HEK293 (cell line): ENCODE results near the gene NPIPA2.
"Not testable (repeated sequence)": the region's sequence is repeated elsewhere in the genome, so short reads cannot be mapped to it uniquely, and the experiment has no call there.

Experiments
- CTCF ChIA-PET: fragments of 350-600 bp; formaldehyde crosslinking; extraction: SDS; loops from one replicate; lab custom pipeline; 2021; ENCODE audit warnings: antibody characterized with exemption; lab: Yijun Ruan, JAX
- POLR2A ChIA-PET: fragments of 300-600 bp; formaldehyde crosslinking; extraction: SDS; loops from one replicate; lab custom pipeline; 2020; ENCODE audit warnings: antibody characterized with exemption, inconsistent platforms; lab: Yijun Ruan, JAX
- H3K27ac ChIP-seq: fragments of 200-500 bp; sonication (Bioruptor generic); 2 replicates; pipeline ENCODE4 v1.5.1; 2014; ENCODE audit warnings: low read depth, low read length, control low read depth, inconsistent platforms; ENCODE audit errors: extremely low read depth
- H3K36me3 ChIP-seq, 2 experiments: fragments of 200-500 bp in 1 of 2; sonication (Bioruptor generic) in 1 of 2; 1 replicate in 1 of 2; 2 replicates in 1 of 2; pipeline ENCODE4 v1.5.1; 2014 to 2017; ENCODE audit warnings: inconsistent platforms in 2 of 2, low read length in 2 of 2; ENCODE audit not compliant: control insufficient read depth in 2 of 2, insufficient read depth in 1 of 2
- H3K4me1 ChIP-seq: fragments of 200-500 bp; sonication (Bioruptor generic); 2 replicates; pipeline ENCODE4 v1.5.1; 2014; ENCODE audit warnings: mild to moderate bottlenecking, low read length, inconsistent platforms; ENCODE audit not compliant: control insufficient read depth, insufficient read depth
- H3K4me3 ChIP-seq: 2 replicates; pipeline ENCODE4 v1.5.1; 2011; ENCODE audit warnings: low read depth, mild to moderate bottlenecking, control low read depth, low read length, moderate library complexity
- H3K9me3 ChIP-seq: fragments of 200-500 bp; sonication (Bioruptor generic); 2 replicates; pipeline ENCODE4 v1.5.1; 2014; ENCODE audit warnings: low read depth, low read length, inconsistent platforms; ENCODE audit not compliant: control insufficient read depth, insufficient read depth
- ZBTB8A ChIP-seq: fragments of 450-650 bp; formaldehyde crosslinking; IDR thresholded peaks from 2 replicates; pipeline ENCODE4 v1.5.1; 2016; ENCODE audit warnings: missing biosample characterization, missing genetic modification characterization
- ZNF140 ChIP-seq: fragments of 450-650 bp; formaldehyde crosslinking; IDR thresholded peaks from 2 replicates; pipeline ENCODE4 v1.5.1; 2016; ENCODE audit warnings: missing biosample characterization, missing genetic modification characterization
- ZNF394 ChIP-seq: fragments of 450-650 bp; formaldehyde crosslinking; IDR thresholded peaks from 2 replicates; pipeline ENCODE4 v1.5.1; 2016; ENCODE audit warnings: missing biosample characterization, missing genetic modification characterization, mild to moderate bottlenecking, moderate library complexity, borderline replicate concordance
- ZNF426 ChIP-seq: fragments of 450-650 bp; formaldehyde crosslinking; IDR thresholded peaks from 2 replicates; pipeline ENCODE4 v1.5.1; 2017; ENCODE audit warnings: missing biosample characterization, missing genetic modification characterization, mild to moderate bottlenecking, inconsistent platforms, moderate library complexity
- ZNF510 ChIP-seq: fragments of 450-650 bp; formaldehyde crosslinking; IDR thresholded peaks from 2 replicates; pipeline ENCODE4 v1.5.1; 2018; ENCODE audit warnings: mild to moderate bottlenecking, missing genetic modification characterization, missing biosample characterization; ENCODE audit not compliant: insufficient replicate concordance
- ZNF623 ChIP-seq: fragments of 450-650 bp; formaldehyde crosslinking; IDR thresholded peaks from 2 replicates; pipeline ENCODE4 v1.5.1; 2016; ENCODE audit warnings: missing biosample characterization, missing genetic modification characterization
- ZNF654 ChIP-seq: fragments of 450-650 bp; formaldehyde crosslinking; IDR thresholded peaks from 2 replicates; pipeline ENCODE4 v1.5.1; 2016; ENCODE audit warnings: low read depth, missing biosample characterization, missing genetic modification characterization
- ZNF664 ChIP-seq: fragments of 450-650 bp; formaldehyde crosslinking; IDR thresholded peaks from 2 replicates; pipeline ENCODE4 v1.5.1; 2016; ENCODE audit warnings: missing biosample characterization, missing genetic modification characterization

NPIPA2 gene

DNA sequence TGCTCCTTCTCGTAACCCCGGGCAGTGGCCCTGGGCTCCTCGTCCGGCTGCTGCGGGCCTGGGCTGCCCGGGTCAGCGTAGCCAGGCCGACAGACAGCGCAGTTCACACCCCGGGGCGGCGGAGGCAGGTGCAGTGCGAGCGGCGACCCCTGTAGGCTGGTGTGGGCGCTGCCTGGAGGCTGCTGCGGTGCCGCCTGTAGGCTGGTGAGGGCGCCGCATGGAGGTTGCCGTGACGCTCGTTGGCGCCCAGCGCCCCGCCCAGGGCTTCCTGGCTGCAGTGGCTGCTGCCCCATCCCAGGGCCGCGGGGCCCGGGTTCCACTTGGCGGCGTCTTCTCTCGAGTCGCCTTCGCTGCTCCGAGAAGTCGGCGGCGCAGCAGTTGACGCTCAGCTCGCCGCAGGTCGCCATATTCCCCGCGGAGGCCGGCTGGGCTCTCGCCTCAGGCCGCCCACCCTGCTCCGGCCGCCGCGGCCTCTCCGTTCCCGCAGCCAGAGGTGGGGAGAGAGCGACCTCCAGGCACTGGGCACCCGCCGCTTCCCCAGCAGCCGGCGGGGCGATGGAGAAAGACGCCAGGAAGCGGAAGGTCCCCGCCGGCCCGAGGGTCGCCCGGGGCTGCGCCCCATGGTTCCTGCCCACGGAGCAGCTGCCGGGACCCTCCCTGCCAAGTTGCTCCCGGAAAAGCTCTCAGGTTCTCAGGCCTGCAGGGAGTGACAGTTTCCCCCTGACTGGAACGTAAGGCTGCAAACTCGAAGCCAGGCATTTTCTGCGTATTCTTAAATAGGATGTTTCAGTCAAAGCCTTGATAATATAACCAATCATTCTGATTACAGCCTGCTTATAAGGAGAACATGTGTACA lies at the start of gene NPIPA2:
TSS of gene NPIPA2 (plus strand) at position 261 of the 856 bp plus-strand sequence. CDS start 5,533 bp downstream, outside the sequence.
- H3K4me1 ChIP-seq, H3K27ac ChIP-seq, H3K4me3 ChIP-seq, H3K9me3 ChIP-seq, H3K36me3 ChIP-seq, POLR2A ChIA-PET, CTCF ChIA-PET: not testable (repeated sequence)

DNA sequence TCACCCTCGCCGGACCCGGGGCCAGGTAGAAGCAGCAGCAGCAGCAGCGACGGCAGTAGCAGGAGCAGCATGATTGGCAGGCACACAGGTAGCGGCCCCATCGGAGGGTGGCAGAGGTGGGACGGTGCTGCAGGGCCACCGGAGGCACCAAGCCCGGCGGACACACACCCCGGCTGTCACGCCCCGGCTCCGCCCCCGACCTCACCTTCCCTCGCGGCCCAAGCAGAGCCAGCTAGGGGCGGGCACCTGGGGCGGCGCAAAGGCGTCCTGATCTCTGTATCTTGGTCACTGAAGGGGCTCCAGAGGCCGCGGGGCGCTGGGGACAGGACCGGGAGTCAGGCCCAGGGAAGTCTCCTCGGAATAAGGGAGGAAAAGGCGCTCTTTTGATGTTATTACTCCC lies 48.2 kb upstream of the NPIPA2 start, which contains the start of gene PLA2G10:
TSS of gene PLA2G10 (minus strand) at position 180 of the 400 bp plus-strand sequence. CDS start at position 101, 79 bp downstream.
- H3K9me3 ChIP-seq, H3K4me3 ChIP-seq, CTCF ChIA-PET, H3K27ac ChIP-seq, POLR2A ChIA-PET, H3K4me1 ChIP-seq, H3K36me3 ChIP-seq: not testable (repeated sequence)

DNA sequence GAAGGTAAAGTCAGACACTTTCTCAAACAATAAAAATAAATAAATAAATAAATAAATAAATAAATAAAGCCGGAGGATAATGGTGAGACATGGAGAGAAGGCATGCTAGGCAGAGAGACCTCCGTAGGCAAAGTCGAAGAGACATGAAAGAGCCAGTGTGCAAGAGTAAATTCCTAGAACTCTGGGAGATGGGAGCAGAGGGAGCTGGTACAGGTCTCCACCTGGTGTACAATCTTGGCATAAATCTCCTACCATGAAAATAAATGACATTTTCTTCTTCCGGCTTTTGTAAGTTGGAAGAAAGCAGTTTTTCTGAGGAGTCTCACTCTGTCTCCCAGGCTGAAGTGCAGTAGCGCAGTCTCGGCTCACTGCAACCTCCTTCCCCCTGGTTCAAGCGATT lies 40.5 kb upstream of the NPIPA2 start:
- H3K36me3 ChIP-seq = not testable (repeated sequence)
- TF ChIP-seq ZNF394 = peak; percentile 22; the same call in 1 of the 2 replicates
- TF ChIP-seq, all 188 proteins: peak for 1; not testable (repeated sequence) for 187
- H3K9me3 ChIP-seq, POLR2A ChIA-PET, H3K4me3 ChIP-seq, H3K4me1 ChIP-seq, CTCF ChIA-PET, H3K27ac ChIP-seq: not testable (repeated sequence)

DNA sequence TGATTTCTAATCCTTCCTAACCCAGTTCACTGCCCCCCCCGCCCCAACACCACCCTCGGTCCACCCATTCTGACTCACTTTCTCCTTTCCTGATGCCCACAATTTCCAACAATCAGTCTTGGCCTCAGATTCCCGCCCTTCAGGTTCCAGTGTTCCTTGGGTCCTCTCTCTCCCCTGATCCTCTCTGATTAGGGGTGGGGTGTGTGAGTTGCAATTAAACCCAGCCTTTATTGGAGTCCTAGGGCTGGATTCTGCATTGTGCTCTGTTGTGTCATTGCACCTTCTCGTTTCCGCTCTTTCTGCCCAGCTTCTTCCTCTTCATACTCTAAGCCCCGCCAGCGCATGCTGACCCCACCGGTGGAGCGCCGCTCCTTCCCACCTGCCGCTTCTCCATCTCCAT lies 39.7 kb upstream of the NPIPA2 start:
- H3K36me3 ChIP-seq, H3K9me3 ChIP-seq, CTCF ChIA-PET, H3K27ac ChIP-seq, H3K4me3 ChIP-seq, H3K4me1 ChIP-seq, POLR2A ChIA-PET: not testable (repeated sequence)

DNA sequence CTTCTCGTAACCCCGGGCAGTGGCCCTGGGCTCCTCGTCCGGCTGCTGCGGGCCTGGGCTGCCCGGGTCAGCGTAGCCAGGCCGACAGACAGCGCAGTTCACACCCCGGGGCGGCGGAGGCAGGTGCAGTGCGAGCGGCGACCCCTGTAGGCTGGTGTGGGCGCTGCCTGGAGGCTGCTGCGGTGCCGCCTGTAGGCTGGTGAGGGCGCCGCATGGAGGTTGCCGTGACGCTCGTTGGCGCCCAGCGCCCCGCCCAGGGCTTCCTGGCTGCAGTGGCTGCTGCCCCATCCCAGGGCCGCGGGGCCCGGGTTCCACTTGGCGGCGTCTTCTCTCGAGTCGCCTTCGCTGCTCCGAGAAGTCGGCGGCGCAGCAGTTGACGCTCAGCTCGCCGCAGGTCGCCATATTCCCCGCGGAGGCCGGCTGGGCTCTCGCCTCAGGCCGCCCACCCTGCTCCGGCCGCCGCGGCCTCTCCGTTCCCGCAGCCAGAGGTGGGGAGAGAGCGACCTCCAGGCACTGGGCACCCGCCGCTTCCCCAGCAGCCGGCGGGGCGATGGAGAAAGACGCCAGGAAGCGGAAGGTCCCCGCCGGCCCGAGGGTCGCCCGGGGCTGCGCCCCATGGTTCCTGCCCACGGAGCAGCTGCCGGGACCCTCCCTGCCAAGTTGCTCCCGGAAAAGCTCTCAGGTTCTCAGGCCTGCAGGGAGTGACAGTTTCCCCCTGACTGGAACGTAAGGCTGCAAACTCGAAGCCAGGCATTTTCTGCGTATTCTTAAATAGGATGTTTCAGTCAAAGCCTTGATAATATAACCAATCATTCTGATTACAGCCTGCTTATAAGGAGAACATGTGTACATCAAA lies 38.9 kb upstream of the NPIPA2 start, which contains the start of gene NPIPA3:
TSS of gene NPIPA3 (plus strand) at position 256 of the 856 bp plus-strand sequence. CDS start 5,533 bp downstream, outside the sequence.
- CTCF ChIA-PET, H3K36me3 ChIP-seq, POLR2A ChIA-PET, H3K4me3 ChIP-seq, H3K9me3 ChIP-seq, H3K27ac ChIP-seq, H3K4me1 ChIP-seq: not testable (repeated sequence)

DNA sequence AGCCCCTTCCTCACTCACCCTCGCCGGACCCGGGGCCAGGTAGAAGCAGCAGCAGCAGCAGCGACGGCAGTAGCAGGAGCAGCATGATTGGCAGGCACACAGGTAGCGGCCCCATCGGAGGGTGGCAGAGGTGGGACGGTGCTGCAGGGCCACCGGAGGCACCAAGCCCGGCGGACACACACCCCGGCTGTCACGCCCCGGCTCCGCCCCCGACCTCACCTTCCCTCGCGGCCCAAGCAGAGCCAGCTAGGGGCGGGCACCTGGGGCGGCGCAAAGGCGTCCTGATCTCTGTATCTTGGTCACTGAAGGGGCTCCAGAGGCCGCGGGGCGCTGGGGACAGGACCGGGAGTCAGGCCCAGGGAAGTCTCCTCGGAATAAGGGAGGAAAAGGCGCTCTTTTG lies 9.1 kb upstream of the NPIPA2 start:
- CTCF ChIA-PET, H3K4me3 ChIP-seq, POLR2A ChIA-PET, H3K4me1 ChIP-seq, H3K36me3 ChIP-seq, H3K27ac ChIP-seq, H3K9me3 ChIP-seq: not testable (repeated sequence)

DNA sequence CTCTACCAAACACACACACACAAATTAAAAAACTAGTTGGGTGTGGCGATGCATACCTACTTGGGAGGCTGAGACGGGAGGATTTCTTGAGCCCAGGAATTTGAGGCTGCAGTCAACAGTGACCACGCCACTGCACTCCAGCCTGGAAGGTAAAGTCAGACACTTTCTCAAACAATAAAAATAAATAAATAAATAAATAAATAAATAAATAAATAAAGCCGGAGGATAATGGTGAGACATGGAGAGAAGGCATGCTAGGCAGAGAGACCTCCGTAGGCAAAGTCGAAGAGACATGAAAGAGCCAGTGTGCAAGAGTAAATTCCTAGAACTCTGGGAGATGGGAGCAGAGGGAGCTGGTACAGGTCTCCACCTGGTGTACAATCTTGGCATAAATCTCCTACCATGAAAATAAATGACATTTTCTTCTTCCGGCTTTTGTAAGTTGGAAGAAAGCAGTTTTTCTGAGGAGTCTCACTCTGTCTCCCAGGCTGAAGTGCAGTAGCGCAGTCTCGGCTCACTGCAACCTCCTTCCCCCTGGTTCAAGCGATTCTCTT lies 1.4 kb upstream of the NPIPA2 start:
- POLR2A ChIA-PET, CTCF ChIA-PET, H3K27ac ChIP-seq, H3K9me3 ChIP-seq, H3K36me3 ChIP-seq, H3K4me1 ChIP-seq, H3K4me3 ChIP-seq: not testable (repeated sequence)
- peak; percentile 62; the same call in 1 of the 2 replicates for TF ChIP-seq ZNF140 (tag by site-specific recombination)
- TF ChIP-seq ZNF426 (tag by site-specific recombination) = peak; percentile 42
- TF ChIP-seq ZBTB8A (tag by site-specific recombination) = 0 out of 2 replicates have a peak, but pooled peaks have one; percentile 23
- peak; percentile 20; the same call in 1 of the 2 replicates for TF ChIP-seq ZNF654
- 0 out of 2 replicates have a peak, but pooled peaks have one; percentile 9 for TF ChIP-seq ZNF664 (tag by site-specific recombination)
- peak; percentile 33 for TF ChIP-seq ZNF510 (tag by site-specific recombination)
- TF ChIP-seq ZNF623 (tag by site-specific recombination) = peak; percentile 59; the same call in 1 of the 2 replicates
